Neural cell (in vitro differentiated cells): ENCODE measurements around the gene SYNE3. TPM values are rescaled to one million over a fixed set of nuclear protein-coding genes. Genes with fewer than 3 reads are reported as not detected.

Experiments used
- H2AFZ ChIP-seq: fragments of 200-600, 300-800 bp; sonication (generic), shearing (Covaris generic); 2 replicates; pipeline ENCODE4 v1.6.0; 2014; ENCODE audit warnings: low read depth, mild to moderate bottlenecking, antibody characterized with exemption, low read length, moderate library complexity
- H3F3A ChIP-seq: fragments of 200-600 bp; shearing (Covaris generic); 2 replicates; pipeline ENCODE4 v1.6.1; 2016; ENCODE audit warnings: mild to moderate bottlenecking, moderate library complexity, mixed read lengths, antibody characterized with exemption, low read length; ENCODE audit not compliant: insufficient read depth, poor library complexity, severe bottlenecking
- H3K27ac ChIP-seq: fragments of 200-600, 300-800 bp; sonication (generic), shearing (Covaris generic); 2 replicates; pipeline ENCODE4 v1.5.1; 2014; ENCODE audit warnings: mild to moderate bottlenecking, low read length, moderate library complexity
- H3K27me3 ChIP-seq: fragments of 300-800, 200-600 bp; sonication (generic), shearing (Covaris generic); 2 replicates; pipeline ENCODE4 v1.6.0; 2014; ENCODE audit warnings: mild to moderate bottlenecking, low read depth, low read length, moderate library complexity; ENCODE audit not compliant: insufficient read depth
- H3K36me3 ChIP-seq: fragments of 300-800, 200-600 bp; sonication (generic), shearing (Covaris generic); 2 replicates; pipeline ENCODE4 v1.5.1; 2014; ENCODE audit warnings: mild to moderate bottlenecking, antibody characterized with exemption, low read length, moderate library complexity; ENCODE audit not compliant: insufficient read depth
- H3K4me2 ChIP-seq: fragments of 300-800, 200-600 bp; sonication (generic), shearing (Covaris generic); 2 replicates; pipeline ENCODE4 v1.6.0; 2014; ENCODE audit warnings: mild to moderate bottlenecking, low read length
- H3K4me3 ChIP-seq: fragments of 300-800, 200-600 bp; sonication (generic), shearing (Covaris generic); 2 replicates; pipeline ENCODE4 v1.5.1; 2014; ENCODE audit warnings: mild to moderate bottlenecking, low read length, moderate library complexity
- H3K79me2 ChIP-seq: fragments of 200-600 bp; shearing (Covaris generic); replicated peaks from 2 replicates; pipeline ENCODE4 v1.6.0; 2014; ENCODE audit warnings: mild to moderate bottlenecking, low read length, moderate library complexity; ENCODE audit not compliant: insufficient read depth
- H3K9ac ChIP-seq: fragments of 300-800, 200-600 bp; sonication (generic), shearing (Covaris generic); 2 replicates; pipeline ENCODE4 v1.6.1; 2016; ENCODE audit warnings: mild to moderate bottlenecking, low read length, mixed read lengths
- H3K9me2 ChIP-seq: fragments of 200-600 bp; shearing (Covaris generic); 2 replicates; pipeline ENCODE4 v1.6.1; 2016; ENCODE audit warnings: mild to moderate bottlenecking, low read length, mixed read lengths; ENCODE audit not compliant: insufficient read depth
- H3K9me3 ChIP-seq: fragments of 200-600, 300-800 bp; sonication (generic), shearing (Covaris generic); 2 replicates; pipeline ENCODE4 v1.6.1; 2016; ENCODE audit warnings: mild to moderate bottlenecking, mixed run types, low read length, moderate library complexity, mixed read lengths
- H4K20me1 ChIP-seq: fragments of 200-600 bp; shearing (Covaris generic); 2 replicates; pipeline ENCODE4 v1.6.1; 2016; ENCODE audit warnings: mild to moderate bottlenecking, mixed run types; ENCODE audit not compliant: insufficient read depth
- EP300 ChIP-seq: fragments of 450-650 bp; conservative IDR thresholded peaks from 2 replicates; pipeline ENCODE4 v1.6.1; 2014; ENCODE audit warnings: antibody characterized with exemption, mild to moderate bottlenecking, moderate library complexity; ENCODE audit not compliant: poor library complexity, severe bottlenecking
- EZH2 ChIP-seq: fragments of 200-600, 300-800 bp; shearing (Covaris generic), sonication (generic); IDR thresholded peaks from 2 replicates; pipeline ENCODE4 v1.6.1; 2014; ENCODE audit warnings: antibody characterized with exemption, low read length, borderline replicate concordance, mild to moderate bottlenecking; ENCODE audit not compliant: insufficient read depth, poor library complexity, severe bottlenecking
- MXI1 ChIP-seq: fragments of 450-650 bp; conservative IDR thresholded peaks from 2 replicates; pipeline ENCODE4 v1.6.1; 2014; ENCODE audit warnings: antibody characterized with exemption, mild to moderate bottlenecking; ENCODE audit not compliant: poor library complexity, severe bottlenecking
- POLR2AphosphoS5 ChIP-seq: IDR thresholded peaks from 2 replicates; pipeline ENCODE4 v1.6.1; 2012
- RAD21 ChIP-seq: fragments of 450-650 bp; conservative IDR thresholded peaks from 2 replicates; pipeline ENCODE4 v1.6.1; 2014; ENCODE audit warnings: antibody characterized with exemption, mild to moderate bottlenecking, moderate library complexity
- SMC3 ChIP-seq: fragments of 450-650 bp; conservative IDR thresholded peaks from 2 replicates; pipeline ENCODE4 v1.6.1; 2014; ENCODE audit warnings: antibody characterized with exemption, mild to moderate bottlenecking, moderate library complexity; ENCODE audit not compliant: poor library complexity
- TAF1 ChIP-seq: IDR thresholded peaks from 2 replicates; pipeline ENCODE4 v1.6.1; 2012; ENCODE audit warnings: low read depth
- polyA plus RNA-seq: library from polyadenylated mRNA; depleted of rRNA; stranded (reverse); fragments of >200 nt; gene quantifications from 2 replicates; pipeline ENCODE4 v1.2.3, GENCODE V29; 2014
- TF ChIP-seq, protein P1 (sequence below): IDR thresholded peaks from 2 replicates; pipeline ENCODE4 v1.6.1; 2012; ENCODE audit warnings: borderline replicate concordance
- TF ChIP-seq, protein P2 (sequence below): fragments of 450-650 bp; IDR thresholded peaks from 2 replicates; pipeline ENCODE4 v1.5.1; 2014; ENCODE audit warnings: antibody characterized with exemption, mild to moderate bottlenecking, moderate library complexity; ENCODE audit not compliant: poor library complexity, severe bottlenecking

Gene SYNE3
- polyA plus RNA-seq, 1 donor from 2014 or later: 0.35 TPM

GRCh38 chr14:95490138-95490509, 26.3 kb downstream of the SYNE3 start:
- H3K27me3 ChIP-seq: no peaks in the 10 kb centered on the region
- H4K20me1 ChIP-seq: no peaks in the 10 kb centered on the region
- H3K79me2 ChIP-seq: no peaks in the 10 kb centered on the region
- no peak overlapping the region for H3K4me2 ChIP-seq
- no peak overlapping the region for H3K9ac ChIP-seq
- H3K9me2 ChIP-seq: no peaks in the 10 kb centered on the region
- H3K27ac ChIP-seq: no peak overlapping the region
- H3K9me3 ChIP-seq: no peaks in the 10 kb centered on the region
- TF ChIP-seq RAD21 (no peak), SMC3 (no peak), TAF1 (no peak), EP300 (no peak), EZH2 (no peak)
- TF ChIP-seq, protein P1, sequence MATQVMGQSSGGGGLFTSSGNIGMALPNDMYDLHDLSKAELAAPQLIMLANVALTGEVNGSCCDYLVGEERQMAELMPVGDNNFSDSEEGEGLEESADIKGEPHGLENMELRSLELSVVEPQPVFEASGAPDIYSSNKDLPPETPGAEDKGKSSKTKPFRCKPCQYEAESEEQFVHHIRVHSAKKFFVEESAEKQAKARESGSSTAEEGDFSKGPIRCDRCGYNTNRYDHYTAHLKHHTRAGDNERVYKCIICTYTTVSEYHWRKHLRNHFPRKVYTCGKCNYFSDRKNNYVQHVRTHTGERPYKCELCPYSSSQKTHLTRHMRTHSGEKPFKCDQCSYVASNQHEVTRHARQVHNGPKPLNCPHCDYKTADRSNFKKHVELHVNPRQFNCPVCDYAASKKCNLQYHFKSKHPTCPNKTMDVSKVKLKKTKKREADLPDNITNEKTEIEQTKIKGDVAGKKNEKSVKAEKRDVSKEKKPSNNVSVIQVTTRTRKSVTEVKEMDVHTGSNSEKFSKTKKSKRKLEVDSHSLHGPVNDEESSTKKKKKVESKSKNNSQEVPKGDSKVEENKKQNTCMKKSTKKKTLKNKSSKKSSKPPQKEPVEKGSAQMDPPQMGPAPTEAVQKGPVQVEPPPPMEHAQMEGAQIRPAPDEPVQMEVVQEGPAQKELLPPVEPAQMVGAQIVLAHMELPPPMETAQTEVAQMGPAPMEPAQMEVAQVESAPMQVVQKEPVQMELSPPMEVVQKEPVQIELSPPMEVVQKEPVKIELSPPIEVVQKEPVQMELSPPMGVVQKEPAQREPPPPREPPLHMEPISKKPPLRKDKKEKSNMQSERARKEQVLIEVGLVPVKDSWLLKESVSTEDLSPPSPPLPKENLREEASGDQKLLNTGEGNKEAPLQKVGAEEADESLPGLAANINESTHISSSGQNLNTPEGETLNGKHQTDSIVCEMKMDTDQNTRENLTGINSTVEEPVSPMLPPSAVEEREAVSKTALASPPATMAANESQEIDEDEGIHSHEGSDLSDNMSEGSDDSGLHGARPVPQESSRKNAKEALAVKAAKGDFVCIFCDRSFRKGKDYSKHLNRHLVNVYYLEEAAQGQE: no peak
- no peaks in the 10 kb centered on the region for H3K36me3 ChIP-seq
- H3F3A ChIP-seq: no peaks in the 10 kb centered on the region
- H3K4me3 ChIP-seq: no peak overlapping the region
- no peak overlapping the region for H2AFZ ChIP-seq

DNA sequence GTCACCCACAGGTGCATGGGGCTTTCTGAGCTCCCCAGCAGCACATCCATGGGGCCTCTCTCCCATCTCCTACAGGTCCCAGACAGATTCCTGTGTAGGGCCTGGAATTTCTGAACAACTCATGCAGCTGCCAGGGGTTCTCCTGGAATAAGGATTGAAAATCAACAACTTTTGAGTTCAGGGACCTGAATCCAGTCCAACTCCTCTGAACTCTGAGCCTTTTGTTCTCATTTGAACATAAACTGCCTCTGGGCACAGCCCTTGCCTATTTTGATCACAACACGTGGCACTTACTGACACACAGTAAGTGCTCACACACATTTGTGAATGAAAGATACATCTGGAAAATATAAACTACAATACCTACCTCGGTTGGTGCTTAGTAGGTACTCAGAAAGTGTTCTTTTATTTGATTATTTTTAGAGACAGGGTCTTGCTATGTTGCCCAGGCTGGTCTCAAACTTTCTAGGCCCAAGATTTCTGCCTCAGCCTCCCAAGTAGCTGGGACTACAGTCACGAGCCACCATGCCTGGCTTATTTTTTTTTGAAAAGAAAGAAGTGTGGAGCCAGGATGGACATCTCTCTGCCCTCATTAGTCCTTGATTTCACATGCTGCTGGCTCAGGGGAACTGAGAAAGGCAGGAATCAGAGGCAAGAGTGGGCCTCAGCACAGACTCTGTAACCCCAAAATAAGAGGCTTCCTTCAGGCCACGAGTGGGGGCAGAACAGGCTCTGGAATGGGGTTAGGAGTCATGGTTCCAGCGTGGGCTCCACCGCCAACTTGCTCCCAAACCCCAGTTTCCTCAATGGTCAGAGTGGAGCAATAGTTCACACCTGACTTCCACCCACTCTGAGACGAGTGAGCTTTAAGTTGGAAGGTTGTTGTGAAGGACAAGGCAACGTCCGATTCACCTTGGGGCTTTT, 27.0 kb downstream of the SYNE3 start:
- no peaks in the 10 kb centered on the region for H4K20me1 ChIP-seq
- no peaks in the 10 kb centered on the region for H3K9me3 ChIP-seq
- no peak overlapping the region for H2AFZ ChIP-seq
- H3K9me2 ChIP-seq: no peaks in the 10 kb centered on the region
- no peaks in the 10 kb centered on the region for H3K36me3 ChIP-seq
- H3K9ac ChIP-seq: no peak overlapping the region
- H3K4me2 ChIP-seq: no peak overlapping the region
- no peak for TF ChIP-seq MXI1
- no peak for TF ChIP-seq EZH2
- TF ChIP-seq SMC3: no peak
- TF ChIP-seq POLR2AphosphoS5: no peak
- TF ChIP-seq, protein P2, sequence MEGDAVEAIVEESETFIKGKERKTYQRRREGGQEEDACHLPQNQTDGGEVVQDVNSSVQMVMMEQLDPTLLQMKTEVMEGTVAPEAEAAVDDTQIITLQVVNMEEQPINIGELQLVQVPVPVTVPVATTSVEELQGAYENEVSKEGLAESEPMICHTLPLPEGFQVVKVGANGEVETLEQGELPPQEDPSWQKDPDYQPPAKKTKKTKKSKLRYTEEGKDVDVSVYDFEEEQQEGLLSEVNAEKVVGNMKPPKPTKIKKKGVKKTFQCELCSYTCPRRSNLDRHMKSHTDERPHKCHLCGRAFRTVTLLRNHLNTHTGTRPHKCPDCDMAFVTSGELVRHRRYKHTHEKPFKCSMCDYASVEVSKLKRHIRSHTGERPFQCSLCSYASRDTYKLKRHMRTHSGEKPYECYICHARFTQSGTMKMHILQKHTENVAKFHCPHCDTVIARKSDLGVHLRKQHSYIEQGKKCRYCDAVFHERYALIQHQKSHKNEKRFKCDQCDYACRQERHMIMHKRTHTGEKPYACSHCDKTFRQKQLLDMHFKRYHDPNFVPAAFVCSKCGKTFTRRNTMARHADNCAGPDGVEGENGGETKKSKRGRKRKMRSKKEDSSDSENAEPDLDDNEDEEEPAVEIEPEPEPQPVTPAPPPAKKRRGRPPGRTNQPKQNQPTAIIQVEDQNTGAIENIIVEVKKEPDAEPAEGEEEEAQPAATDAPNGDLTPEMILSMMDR: no peak
- TF ChIP-seq EP300: no peak
- TF ChIP-seq TAF1: no peak
- TF ChIP-seq RAD21: no peak
- TF ChIP-seq, protein P1: no peak
- no peaks in the 10 kb centered on the region for H3F3A ChIP-seq
- no peak overlapping the region for H3K4me3 ChIP-seq
- H3K79me2 ChIP-seq: no peaks in the 10 kb centered on the region
- no peaks in the 10 kb centered on the region for H3K27me3 ChIP-seq
- H3K27ac ChIP-seq: no peak overlapping the region
